Esophagus squamous epithelium (tissue), 5 donors: ENCODE measurements around the gene DUSP11. TPM values are rescaled to one million over a fixed set of nuclear protein-coding genes. Genes with fewer than 3 reads are reported as not detected.
"Not testable (repeated sequence)": the region's sequence is repeated elsewhere in the genome, so short reads cannot be mapped to it uniquely, and the experiment has no call there.

Experiments used
- DNase-seq: peaks from one replicate; lab custom pipeline; 2025; lab: John Stamatoyannopoulos, UW
- H3K27ac ChIP-seq, 4 donors: fragments of 200-600 bp; sonication (generic); one replicate each; pipeline ENCODE4 v1.5.1; 2016 to 2019; ENCODE audit warnings: mild to moderate bottlenecking in 1 of 4
- H3K27me3 ChIP-seq, 4 donors: fragments of 200-600 bp; sonication (generic); 1 replicate in 3 of 4; 2 replicates in 1 of 4; pipeline versions ENCODE4 v1.5.1 to v1.6.0; 2017 to 2021; ENCODE audit warnings: antibody characterized with exemption in 1 of 4
- H3K36me3 ChIP-seq, 3 donors: fragments of 200-600 bp; sonication (generic); one replicate each; pipeline ENCODE4 v1.5.1; 2016 to 2019
- H3K4me1 ChIP-seq, 3 donors: fragments of 200-600 bp; sonication (generic); one replicate each; pipeline ENCODE4 v1.5.1; 2017 to 2019
- H3K4me3 ChIP-seq, 4 donors: fragments of 200-600 bp; sonication (generic); 1 replicate in 3 of 4; 2 replicates in 1 of 4; pipeline ENCODE4 v1.5.1; 2016 to 2019; ENCODE audit warnings: mild to moderate bottlenecking in 2 of 4, moderate library complexity in 1 of 4
- H3K9me3 ChIP-seq, 3 donors: fragments of 200-600 bp; sonication (generic); one replicate each; pipeline ENCODE4 v1.5.1; 2016 to 2019
- CTCF ChIP-seq, 6 experiments: fragments of 450-650 bp in 4 of 6; fragments of 200-600 bp in 2 of 6; sonication (generic) in 2 of 6; IDR thresholded peaks; one replicate each; pipeline ENCODE4 v1.5.1; 2016 to 2019; ENCODE audit warnings: antibody characterized with exemption in 6 of 6, mild to moderate bottlenecking in 4 of 6, moderate library complexity in 4 of 6
- POLR2A ChIP-seq, 4 donors: fragments of 450-650 bp; IDR thresholded peaks; one replicate each; pipeline ENCODE4 v1.6.1; 2017; ENCODE audit warnings: antibody characterized with exemption in 4 of 4, mild to moderate bottlenecking in 4 of 4, moderate library complexity in 3 of 4
- WGBS, 2 donors: methylation state at CpG; one replicate each; pipeline ENCODE4 v1.1.5; 2018; 5-methylcytosine and 5-hydroxymethylcytosine counted together
- intact Hi-C: fragments of 100-400 bp; cut with DNase I; formaldehyde crosslinking; loops from one replicate; pipeline ENCODE4 v1.15.0; 2022
- total RNA-seq, 4 donors: library from RNA; depleted of rRNA; stranded (reverse); fragments of >200 nt; gene quantifications; one replicate each; pipeline ENCODE4 v1.1.0, GENCODE V29; 2016
- donor health status: DM: yes; HTN: yes; CAD: no.

Gene DUSP11
- total RNA-seq, 4 donors from 2014 or later, result 24.5 to 48.2 (median 41.0) TPM

DNA sequence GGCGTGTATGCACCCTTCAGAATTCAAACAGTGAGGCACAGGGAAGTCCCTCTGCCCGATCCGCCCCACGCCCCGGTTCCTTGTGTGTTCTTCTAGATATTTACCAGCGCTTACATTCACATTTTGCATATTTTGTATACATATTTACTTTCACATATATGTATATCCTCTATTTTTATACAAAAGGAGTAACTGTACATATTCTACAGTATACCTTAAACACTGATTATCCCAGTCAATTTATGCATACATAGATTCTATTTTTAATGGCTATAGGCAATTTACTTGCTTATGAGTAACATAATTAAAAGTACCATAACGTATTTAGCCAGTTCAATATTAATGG is 307 bp upstream of the DUSP11 start:
- TF ChIP-seq POLR2A (IDR thresholded peaks at IDR 0.05) (no peak), CTCF (IDR thresholded peaks at IDR 0.05) (no peak)
- H3K27ac ChIP-seq, result peak overlapping the region; percentile 95 to 98 (median 97)
- WGBS, 2 donors, result 2 to 4% methylated on average over 7 of the region's 7 CpGs

DNA sequence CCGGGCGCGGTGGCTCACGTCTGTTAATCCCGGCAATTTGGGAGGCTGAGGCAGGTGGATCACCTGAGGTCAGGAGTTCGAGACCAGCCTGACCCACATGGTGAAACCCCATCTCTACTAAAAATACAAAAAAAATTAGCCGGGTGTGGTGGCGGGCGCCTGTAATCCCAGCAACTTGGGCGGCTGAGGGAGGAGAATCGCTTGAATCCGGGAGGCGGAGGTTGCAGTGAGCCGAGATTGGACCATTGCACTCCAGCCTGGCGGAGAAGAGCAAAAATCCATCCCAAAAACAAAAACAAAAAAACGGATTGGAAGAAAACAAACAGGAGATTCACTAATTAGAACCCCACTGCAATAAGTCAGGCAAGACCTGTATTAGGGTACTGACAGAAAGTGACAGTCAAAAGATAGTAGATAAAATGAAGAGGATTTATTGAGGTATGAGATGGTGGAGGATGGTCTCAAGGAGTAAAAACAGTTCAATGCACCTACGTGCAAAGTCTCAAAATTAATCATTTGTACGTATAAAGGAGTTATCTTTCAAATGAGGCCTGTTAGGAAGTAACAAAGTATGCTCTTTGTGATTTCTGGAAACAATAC is 936 bp downstream of the DUSP11 start:
- Histone ChIP-seq H3K27ac (peak overlapping the region; percentile 95 to 98 (median 97)), H3K4me3 (peak overlapping the region; percentile 80 to 94 (median 83)), H3K4me1 (peaks cover 0 to 42% (median 12%) of the 10 kb centered on the region in 3 donors), H3K36me3 (peaks cover 0 to 35% (median 7%) of the 10 kb centered on the region in 3 donors)
- DNase-seq, H3K9me3 ChIP-seq, H3K27me3 ChIP-seq: not testable (repeated sequence)
- intact Hi-C loops, result loop anchor here (10.0 kb wide), 1 partner anchor 84 kb away; no protein-coding TSS in a partner anchor
- 40 to 52% methylated on average over 18 of the region's 18 CpGs for WGBS, 2 donors

More for the DNA sequence above, 307 bp upstream of the DUSP11 start:
- no peaks in the 10 kb centered on the region for H3K9me3 ChIP-seq
- DNase-seq, result no peak
- peaks cover 0 to 22% (median 0%) of the 10 kb centered on the region in 3 donors for H3K36me3 ChIP-seq
- peaks cover 0 to 42% (median 12%) of the 10 kb centered on the region in 3 donors for H3K4me1 ChIP-seq
- peak overlapping the region; percentile 80 to 94 (median 83) for H3K4me3 ChIP-seq
- intact Hi-C loops, result no loop called here
- H3K27me3 ChIP-seq, result no peaks in the 10 kb centered on the region

GRCh38 chr2:73776869-73777519 is 2.9 kb downstream of the DUSP11 start:
- H3K4me3 ChIP-seq, result peak overlapping the region in 1 of 4 donors; percentile 22
- 56 to 61% methylated on average over 6 to 8 of the region's 8 CpGs for WGBS, 2 donors
- DNase-seq, result no peak
- H3K4me1 ChIP-seq, result peaks cover 0 to 42% (median 12%) of the 10 kb centered on the region in 3 donors
- H3K27ac ChIP-seq, result peak overlapping the region; percentile 12 to 98 (median 84)
- intact Hi-C loops, result loop anchor here (10.0 kb wide), 1 partner anchor 82 kb away; no protein-coding TSS in a partner anchor
- no peaks in the 10 kb centered on the region for H3K9me3 ChIP-seq
- H3K27me3 ChIP-seq, result no peaks in the 10 kb centered on the region
- H3K36me3 ChIP-seq, result peaks cover 0 to 54% (median 16%) of the 10 kb centered on the region in 3 donors
- no peak for TF ChIP-seq POLR2A (IDR thresholded peaks at IDR 0.05)
- no peak for TF ChIP-seq CTCF (IDR thresholded peaks at IDR 0.05)

GRCh38 chr2:73776381-73776780 is 3.5 kb downstream of the DUSP11 start:
- H3K4me3 ChIP-seq, result no peak overlapping the region
- 83 to 88% methylated on average over 4 of the region's 4 CpGs for WGBS, 2 donors
- H3K4me1 ChIP-seq, result peaks cover 0 to 42% (median 12%) of the 10 kb centered on the region in 3 donors
- DNase-seq, result no peak
- H3K36me3 ChIP-seq, result peaks cover 0 to 60% (median 16%) of the 10 kb centered on the region in 3 donors
- intact Hi-C loops, result loop anchor here (10.0 kb wide), 1 partner anchor 82 kb away; no protein-coding TSS in a partner anchor
- H3K27me3 ChIP-seq, result no peaks in the 10 kb centered on the region
- H3K27ac ChIP-seq, result peak overlapping the region in 2 of 4 donors; percentile 96 to 98
- TF ChIP-seq CTCF (IDR thresholded peaks at IDR 0.05), result no peak
- TF ChIP-seq POLR2A (IDR thresholded peaks at IDR 0.05), result no peak
- H3K9me3 ChIP-seq, result no peaks in the 10 kb centered on the region

GRCh38 chr2:73772819-73773218 is 7.1 kb downstream of the DUSP11 start:
- Histone ChIP-seq H3K27me3 (no peaks in the 10 kb centered on the region), H3K36me3 (peaks cover 0 to 96% (median 36%) of the 10 kb centered on the region in 3 donors), H3K27ac (no peak overlapping the region), H3K9me3 (no peaks in the 10 kb centered on the region), H3K4me3 (no peak overlapping the region), H3K4me1 (peaks cover 0 to 20% (median under 1%) of the 10 kb centered on the region in 3 donors)
- no peak for DNase-seq
- no peak for TF ChIP-seq CTCF (IDR thresholded peaks at IDR 0.05)
- TF ChIP-seq POLR2A (IDR thresholded peaks at IDR 0.05), result no peak
- intact Hi-C loops, result loop anchor here (10.0 kb wide), 1 partner anchor 78 kb away; no protein-coding TSS in a partner anchor
